Measurements from ENCODE around the gene NAGLU. TPM values are rescaled to one million over a fixed set of nuclear protein-coding genes. Genes with fewer than 3 reads are reported as not detected.
A peak's percentile ranks its signal among the peaks of the same experiment; 100 is the strongest.

NAGLU gene
- total RNA-seq, 1 donor from 2014 or later, result 8.3 TPM

GRCh38 chr17:42578282-42578869 is 42.3 kb downstream of the NAGLU start:
- DNase-seq (peak; percentile 82), ATAC-seq (peak; percentile 81)
- intact Hi-C loops (cut with micrococcal nuclease), result no loop called here

GRCh38 chr17:42579794-42580551 is 43.9 kb downstream of the NAGLU start:
- DNase-seq (no peak), ATAC-seq (no peak)
- intact Hi-C loops (cut with micrococcal nuclease), result no loop called here

- no peak for ATAC-seq
- intact Hi-C loops (cut with micrococcal nuclease), result no loop called here
- no peak for DNase-seq
Measured at GRCh38 chr17:42581744-42582270, 45.8 kb downstream of the NAGLU start.

DNA sequence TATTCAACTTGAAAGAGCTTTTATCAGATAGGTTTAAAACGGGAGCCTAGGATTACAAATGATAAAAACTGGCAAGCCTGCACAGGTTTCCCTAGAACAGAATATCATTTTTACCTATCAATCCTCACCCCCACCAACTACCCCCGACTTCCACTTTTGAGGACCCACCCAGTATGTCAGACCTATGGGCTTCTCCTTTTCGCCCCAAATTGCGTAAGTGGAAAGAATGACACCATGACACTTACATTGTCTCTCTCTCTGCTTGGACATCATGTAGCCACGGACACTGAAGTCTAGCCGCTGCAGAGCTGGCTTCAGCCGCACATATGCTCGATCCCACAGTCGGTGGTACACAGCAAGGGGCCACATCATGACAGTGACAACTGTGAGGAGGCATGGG is 48.8 kb downstream of the NAGLU start:
- DNase-seq (no peak), ATAC-seq (no peak)
- intact Hi-C loops (cut with micrococcal nuclease), result no loop called here

GRCh38 chr17:42585353-42585752 is 49.3 kb downstream of the NAGLU start:
- intact Hi-C loops (cut with micrococcal nuclease), result no loop called here
- ATAC-seq (peak; percentile 59), DNase-seq (no peak)

DNA sequence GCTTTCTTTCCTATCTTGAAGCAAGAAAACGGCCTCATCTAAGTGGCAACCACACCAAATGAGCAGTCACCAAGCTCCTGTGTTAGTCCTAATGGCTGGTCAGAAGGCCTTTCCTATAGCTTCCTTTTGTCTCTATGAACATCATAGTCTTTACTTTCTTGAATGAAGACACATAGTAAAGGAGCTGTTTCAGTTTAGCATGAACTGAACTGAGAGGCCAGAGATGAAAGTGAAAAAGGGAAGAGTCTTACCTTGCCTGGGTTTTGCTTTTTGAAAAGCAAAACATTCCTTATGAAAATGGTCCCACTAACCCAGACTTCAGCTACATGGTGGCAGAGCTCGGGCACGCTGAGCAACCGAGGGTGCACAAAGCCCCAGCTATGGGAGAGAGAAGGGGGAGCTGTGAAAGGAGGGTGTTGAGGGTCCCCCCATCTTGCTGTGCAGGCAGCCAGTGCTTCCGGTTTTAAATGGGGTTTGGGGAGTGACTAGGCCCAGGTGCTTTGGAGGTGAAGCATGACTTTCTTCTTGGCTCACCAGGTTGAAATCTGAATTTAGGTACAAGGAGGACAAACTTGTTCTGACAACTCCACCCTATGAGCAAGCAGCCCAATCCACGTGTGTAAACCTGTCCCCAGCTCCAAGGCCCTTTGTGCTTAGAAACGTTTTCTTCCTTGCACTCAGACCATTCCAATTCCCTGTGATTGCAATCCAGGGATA is 50.6 kb downstream of the NAGLU start:
- no peak for DNase-seq
- no peak for ATAC-seq
- intact Hi-C loops (cut with micrococcal nuclease), result no loop called here

GRCh38 chr17:42590886-42591285 is 54.8 kb downstream of the NAGLU start:
- DNase-seq (no peak), ATAC-seq (no peak)
- intact Hi-C loops (cut with micrococcal nuclease), result no loop called here

GRCh38 chr17:42591411-42591810 is 55.4 kb downstream of the NAGLU start:
- ATAC-seq (no peak), DNase-seq (no peak)
- intact Hi-C loops (cut with micrococcal nuclease), result no loop called here

Small RNA genes lying within 50 kb of the gene (microRNA-seq; reads per million reads assigned to microRNA genes)
- gene MIR5010 (ENCODE audit: borderline number of aligned reads) (not detected), gene MIR548AT (ENCODE audit: borderline number of aligned reads) (not detected)

Other genes with a start within 250 kb of the NAGLU start
- 13.8 TPM for gene STAT5A, start 247.7 kb upstream of the NAGLU start, total RNA-seq
- gene STAT3, start 147.8 kb upstream of the NAGLU start, total RNA-seq, result 146 TPM
- 216 TPM for gene CAVIN1, start 113.0 kb upstream of the NAGLU start, total RNA-seq
- gene ATP6V0A1, start 77.4 kb upstream of the NAGLU start, total RNA-seq, result 33.2 TPM
- gene HSD17B1, start 16.7 kb downstream of the NAGLU start, total RNA-seq, result 1.4 TPM
- 45.2 TPM for gene COASY, start 25.9 kb downstream of the NAGLU start, total RNA-seq
- 72.3 TPM for gene MLX, start 30.9 kb downstream of the NAGLU start, total RNA-seq
- gene PSMC3IP, start 41.5 kb downstream of the NAGLU start, total RNA-seq, result 3.1 TPM
- 25.7 TPM for gene RETREG3, start 73.1 kb downstream of the NAGLU start, total RNA-seq
- 46.0 TPM for gene TUBG1, start 73.4 kb downstream of the NAGLU start, total RNA-seq
- 17.1 TPM for gene TUBG2, start 123.0 kb downstream of the NAGLU start, total RNA-seq
- 35.7 TPM for gene PLEKHH3, start 140.8 kb downstream of the NAGLU start, total RNA-seq
- 1.7 TPM for gene CCR10, start 145.6 kb downstream of the NAGLU start, total RNA-seq
- gene CNTNAP1, start 146.3 kb downstream of the NAGLU start, total RNA-seq, result 7.0 TPM
- gene EZH1, start 208.8 kb downstream of the NAGLU start, total RNA-seq, result 49.6 TPM
- 39.3 TPM for gene RAMP2, start 225.0 kb downstream of the NAGLU start, total RNA-seq
- gene VPS25, start 237.2 kb downstream of the NAGLU start, total RNA-seq, result 29.6 TPM
- gene WNK4, start 244.4 kb downstream of the NAGLU start, total RNA-seq, result not detected